ENCODE measurements around the gene GLTPD2. TPM values are rescaled to one million over a fixed set of nuclear protein-coding genes. Genes with fewer than 3 reads are reported as not detected.

GLTPD2 gene
- total and polyA plus RNA-seq, 2 experiments from 2014 or later, result 40.1 to 100.0 TPM

DNA sequence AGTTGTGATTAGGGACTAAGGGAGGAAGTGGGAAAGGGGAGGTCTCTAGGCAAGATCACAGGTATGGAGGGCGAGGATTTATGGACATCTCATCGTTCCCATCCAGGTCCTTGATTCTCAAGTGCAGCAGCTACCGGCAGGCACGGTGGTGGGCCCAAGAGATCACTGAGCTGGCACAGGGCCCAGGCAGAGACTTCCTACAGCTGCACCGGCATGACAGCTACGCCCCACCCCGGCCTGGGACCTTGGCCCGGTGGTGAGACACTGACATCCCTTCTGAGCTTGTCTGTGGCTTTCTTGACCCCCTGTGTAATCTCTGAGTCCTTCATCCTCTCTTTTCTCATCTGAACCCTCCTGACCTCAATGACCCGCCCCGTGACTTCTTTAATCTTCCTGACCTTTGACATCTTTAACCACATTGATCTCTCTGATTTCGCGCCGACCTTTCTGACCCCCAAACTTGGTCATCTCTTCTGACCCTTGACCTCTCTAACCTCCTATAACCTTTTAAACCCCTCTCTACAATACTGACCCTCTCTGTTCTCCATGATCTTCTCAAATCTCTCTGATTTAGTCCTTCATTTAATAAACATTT lies 22.0 kb downstream of the GLTPD2 start:
- WGBS (ENCODE audit: low lambda C conversion rate, missing lambda C conversion rate), result 86% methylated on average over 13 of the region's 13 CpGs
- H3K9me3 ChIP-seq (ENCODE audit: low read depth), result no peaks in the 10 kb centered on the region
- no peak overlapping the region for H3K4me3 ChIP-seq
- no peaks in the 10 kb centered on the region for H3K27me3 ChIP-seq
- H3K9me2 ChIP-seq (replicated peaks; ENCODE audit: insufficient read depth), result no peaks in the 10 kb centered on the region
- no peaks in the 10 kb centered on the region for H3K36me3 ChIP-seq (replicated peaks; ENCODE audit: insufficient read depth, low read depth)
- no peak overlapping the region for H3K4me2 ChIP-seq
- TF ChIP-seq EZH2 (IDR thresholded peaks at IDR 0.05; ENCODE audit: borderline replicate concordance), result no peak
- TF ChIP-seq EZH2phosphoT487 (IDR thresholded peaks at IDR 0.05; ENCODE audit: low read depth, severe bottlenecking, unreplicated experiment), result no peak
- TF ChIP-seq, protein P1, sequence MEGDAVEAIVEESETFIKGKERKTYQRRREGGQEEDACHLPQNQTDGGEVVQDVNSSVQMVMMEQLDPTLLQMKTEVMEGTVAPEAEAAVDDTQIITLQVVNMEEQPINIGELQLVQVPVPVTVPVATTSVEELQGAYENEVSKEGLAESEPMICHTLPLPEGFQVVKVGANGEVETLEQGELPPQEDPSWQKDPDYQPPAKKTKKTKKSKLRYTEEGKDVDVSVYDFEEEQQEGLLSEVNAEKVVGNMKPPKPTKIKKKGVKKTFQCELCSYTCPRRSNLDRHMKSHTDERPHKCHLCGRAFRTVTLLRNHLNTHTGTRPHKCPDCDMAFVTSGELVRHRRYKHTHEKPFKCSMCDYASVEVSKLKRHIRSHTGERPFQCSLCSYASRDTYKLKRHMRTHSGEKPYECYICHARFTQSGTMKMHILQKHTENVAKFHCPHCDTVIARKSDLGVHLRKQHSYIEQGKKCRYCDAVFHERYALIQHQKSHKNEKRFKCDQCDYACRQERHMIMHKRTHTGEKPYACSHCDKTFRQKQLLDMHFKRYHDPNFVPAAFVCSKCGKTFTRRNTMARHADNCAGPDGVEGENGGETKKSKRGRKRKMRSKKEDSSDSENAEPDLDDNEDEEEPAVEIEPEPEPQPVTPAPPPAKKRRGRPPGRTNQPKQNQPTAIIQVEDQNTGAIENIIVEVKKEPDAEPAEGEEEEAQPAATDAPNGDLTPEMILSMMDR (IDR thresholded peaks at IDR 0.05; ENCODE audit: poor library complexity), result no peak
- H3K27ac ChIP-seq, result no peak overlapping the region
- no peaks in the 10 kb centered on the region for H4K20me1 ChIP-seq (ENCODE audit: insufficient read depth, poor library complexity, severe bottlenecking)
- peaks cover 10% of the 10 kb centered on the region for H3K79me2 ChIP-seq
- H2AFZ ChIP-seq, result no peak overlapping the region
- DNase-seq (ENCODE audit: low spot score), result no peak
- no peaks in the 10 kb centered on the region for H3K4me1 ChIP-seq (ENCODE audit: insufficient read depth)

DNA sequence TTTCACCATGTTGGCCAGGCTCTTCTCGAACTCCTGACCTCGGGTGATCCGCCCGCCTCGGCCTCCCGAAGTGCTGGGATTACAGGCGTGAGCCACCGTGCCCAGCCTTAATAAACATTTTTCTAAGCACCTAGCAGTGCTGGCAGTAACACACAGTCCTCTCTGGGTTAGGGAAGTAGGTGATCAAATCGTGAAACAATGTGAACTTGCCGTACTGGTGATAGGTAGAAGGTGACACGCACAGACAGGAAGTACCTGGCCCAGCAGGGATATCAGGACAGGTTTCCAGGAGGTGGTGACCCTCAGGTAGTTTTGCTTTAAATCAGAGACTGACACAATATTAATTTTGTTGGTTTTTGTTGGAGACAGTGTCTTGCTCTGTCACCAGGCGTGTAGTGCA lies 22.7 kb downstream of the GLTPD2 start:
- no peak overlapping the region for H3K27ac ChIP-seq
- H4K20me1 ChIP-seq (ENCODE audit: insufficient read depth, poor library complexity, severe bottlenecking), result no peaks in the 10 kb centered on the region
- H3K4me3 ChIP-seq, result no peak overlapping the region
- DNase-seq (ENCODE audit: low spot score), result no peak
- H2AFZ ChIP-seq, result no peak overlapping the region
- TF ChIP-seq EZH2 (IDR thresholded peaks at IDR 0.05; ENCODE audit: borderline replicate concordance) (no peak), EZH2phosphoT487 (IDR thresholded peaks at IDR 0.05; ENCODE audit: low read depth, severe bottlenecking, unreplicated experiment) (no peak)
- TF ChIP-seq, protein P1 (IDR thresholded peaks at IDR 0.05; ENCODE audit: poor library complexity), result no peak
- no peaks in the 10 kb centered on the region for H3K9me3 ChIP-seq (ENCODE audit: low read depth)
- WGBS (ENCODE audit: low lambda C conversion rate, missing lambda C conversion rate), result 96% methylated on average over 12 of the region's 12 CpGs
- no peaks in the 10 kb centered on the region for H3K36me3 ChIP-seq (replicated peaks; ENCODE audit: insufficient read depth, low read depth)
- no peaks in the 10 kb centered on the region for H3K27me3 ChIP-seq
- no peaks in the 10 kb centered on the region for H3K4me1 ChIP-seq (ENCODE audit: insufficient read depth)
- H3K79me2 ChIP-seq, result peaks cover 10% of the 10 kb centered on the region
- H3K4me2 ChIP-seq, result no peak overlapping the region
- H3K9me2 ChIP-seq (replicated peaks; ENCODE audit: insufficient read depth), result no peaks in the 10 kb centered on the region

DNA sequence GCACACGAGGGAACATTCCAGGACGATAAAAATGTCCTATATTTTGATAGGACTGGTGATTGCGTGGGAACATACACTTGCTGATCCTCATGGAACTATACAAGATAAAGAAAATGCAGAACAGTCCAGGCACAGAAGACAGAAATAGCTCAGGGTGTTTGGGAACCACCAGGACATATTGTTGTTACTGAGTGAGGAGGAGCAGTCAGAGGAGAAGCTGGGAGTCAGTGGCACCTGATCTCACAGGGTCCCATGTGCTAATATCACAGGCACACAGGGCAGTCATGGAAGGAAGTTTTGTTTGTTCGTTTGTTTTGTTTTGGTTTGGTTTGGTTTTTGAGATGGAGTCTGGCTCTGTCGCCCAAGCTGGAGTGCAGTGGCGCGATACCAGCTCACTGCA lies 23.9 kb downstream of the GLTPD2 start:
- Histone ChIP-seq H3K9me2 (replicated peaks; ENCODE audit: insufficient read depth) (no peaks in the 10 kb centered on the region), H2AFZ (no peak overlapping the region), H3K4me3 (no peak overlapping the region), H3K36me3 (replicated peaks; ENCODE audit: insufficient read depth, low read depth) (no peaks in the 10 kb centered on the region), H3K9me3 (ENCODE audit: low read depth) (no peaks in the 10 kb centered on the region), H4K20me1 (ENCODE audit: insufficient read depth, poor library complexity, severe bottlenecking) (no peaks in the 10 kb centered on the region), H3K27me3 (no peaks in the 10 kb centered on the region), H3K4me1 (ENCODE audit: insufficient read depth) (no peaks in the 10 kb centered on the region), H3K27ac (no peak overlapping the region), H3K79me2 (peaks cover 4% of the 10 kb centered on the region), H3K4me2 (no peak overlapping the region)
- DNase-seq (ENCODE audit: low spot score), result no peak
- WGBS (ENCODE audit: low lambda C conversion rate, missing lambda C conversion rate), result 94% methylated on average over 7 of the region's 7 CpGs
- TF ChIP-seq EZH2phosphoT487 (IDR thresholded peaks at IDR 0.05; ENCODE audit: low read depth, severe bottlenecking, unreplicated experiment), result no peak
- no peak for TF ChIP-seq EZH2 (IDR thresholded peaks at IDR 0.05; ENCODE audit: borderline replicate concordance)
- TF ChIP-seq, protein P1 (IDR thresholded peaks at IDR 0.05; ENCODE audit: poor library complexity), result no peak

All from hepatocyte (in vitro differentiated cells).